Measurements from ENCODE around the gene HELLS.
"Not testable (repeated sequence)": the region's sequence is repeated elsewhere in the genome, so short reads cannot be mapped to it uniquely, and the experiment has no call there.

HELLS gene

DNA sequence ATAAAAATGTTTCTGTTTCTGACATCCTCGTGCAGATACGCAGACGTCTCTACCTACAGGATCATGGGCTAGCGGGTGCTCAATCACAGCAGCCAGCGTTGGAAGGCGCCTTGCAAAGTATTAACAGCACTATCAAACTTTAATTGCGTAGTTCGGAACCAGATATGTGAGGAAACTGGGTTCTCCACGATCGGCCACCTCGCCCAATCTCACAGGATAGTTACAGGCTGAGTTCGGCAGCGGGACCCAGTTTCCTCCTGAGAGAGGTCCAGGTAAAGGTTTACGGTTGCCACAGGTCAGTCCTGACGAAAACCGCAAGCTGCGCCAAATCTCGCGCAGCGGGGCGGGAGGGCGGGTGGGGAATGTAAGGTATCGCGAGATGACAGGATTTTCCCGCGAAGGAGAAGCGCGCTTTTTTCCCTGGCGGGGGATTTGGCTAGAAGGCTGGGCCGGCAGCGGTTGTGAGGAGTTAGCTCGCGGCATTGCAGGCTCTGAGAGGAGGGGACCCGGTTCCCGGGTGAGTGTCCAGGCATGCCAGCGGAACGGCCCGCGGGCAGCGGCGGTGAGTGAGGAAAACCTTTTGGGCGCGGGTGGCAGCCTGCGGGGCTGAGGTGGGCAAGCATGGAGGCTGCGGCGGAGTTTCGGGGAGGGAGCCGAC, at the start of gene HELLS:
Gene HELLS, plus strand, starts transcription at position 398 of the 658 bp plus-strand sequence. Its CDS starts 134 bp downstream, at position 532.
- DNase-seq (ENCODE audit: low read depth), result peak; percentile 46

DNA sequence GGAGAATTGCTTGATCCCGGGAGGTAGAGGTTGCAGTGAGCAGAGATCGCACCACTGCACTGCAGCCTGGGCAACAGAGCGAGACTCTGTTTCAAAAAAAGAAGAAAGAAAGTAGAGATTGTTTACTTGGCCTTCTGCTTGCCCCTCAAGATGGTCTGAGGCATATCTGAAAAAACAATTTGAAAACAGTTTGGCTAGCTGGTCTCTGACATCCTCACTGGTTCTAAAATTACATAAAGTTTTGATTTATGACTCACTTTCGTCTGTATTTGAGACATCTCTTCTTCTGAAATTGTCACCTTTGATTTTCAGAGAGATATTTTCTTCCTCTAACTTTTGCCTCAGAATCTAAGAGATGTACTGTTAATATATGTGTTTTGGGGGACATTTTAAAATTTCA, 49.6 kb upstream of the HELLS start:
- DNase-seq (ENCODE audit: low read depth), result no peak

DNA sequence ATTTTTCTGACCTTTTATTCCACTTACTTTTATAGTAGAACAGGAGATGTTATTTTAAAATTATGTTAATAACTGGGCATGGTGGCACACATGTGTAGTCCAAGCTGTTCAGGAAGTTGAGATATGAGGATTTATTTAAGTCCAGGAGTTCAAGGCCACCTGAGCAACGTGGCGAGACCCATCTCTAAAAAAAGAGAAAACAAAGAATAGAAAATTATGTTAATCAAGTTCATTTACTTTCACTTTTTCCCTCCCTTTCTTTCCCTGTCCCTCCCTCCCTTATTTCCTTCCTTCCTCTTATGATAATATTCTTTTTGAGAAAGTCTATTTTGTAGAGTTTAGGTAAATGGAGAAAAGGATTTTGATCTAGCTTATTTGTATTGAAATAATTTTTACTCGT, 48.9 kb upstream of the HELLS start:
- no peak for DNase-seq (ENCODE audit: low read depth)

GRCh38 chr10:94500063-94500462, 45.5 kb upstream of the HELLS start:
- DNase-seq (ENCODE audit: low read depth), result no peak

DNA sequence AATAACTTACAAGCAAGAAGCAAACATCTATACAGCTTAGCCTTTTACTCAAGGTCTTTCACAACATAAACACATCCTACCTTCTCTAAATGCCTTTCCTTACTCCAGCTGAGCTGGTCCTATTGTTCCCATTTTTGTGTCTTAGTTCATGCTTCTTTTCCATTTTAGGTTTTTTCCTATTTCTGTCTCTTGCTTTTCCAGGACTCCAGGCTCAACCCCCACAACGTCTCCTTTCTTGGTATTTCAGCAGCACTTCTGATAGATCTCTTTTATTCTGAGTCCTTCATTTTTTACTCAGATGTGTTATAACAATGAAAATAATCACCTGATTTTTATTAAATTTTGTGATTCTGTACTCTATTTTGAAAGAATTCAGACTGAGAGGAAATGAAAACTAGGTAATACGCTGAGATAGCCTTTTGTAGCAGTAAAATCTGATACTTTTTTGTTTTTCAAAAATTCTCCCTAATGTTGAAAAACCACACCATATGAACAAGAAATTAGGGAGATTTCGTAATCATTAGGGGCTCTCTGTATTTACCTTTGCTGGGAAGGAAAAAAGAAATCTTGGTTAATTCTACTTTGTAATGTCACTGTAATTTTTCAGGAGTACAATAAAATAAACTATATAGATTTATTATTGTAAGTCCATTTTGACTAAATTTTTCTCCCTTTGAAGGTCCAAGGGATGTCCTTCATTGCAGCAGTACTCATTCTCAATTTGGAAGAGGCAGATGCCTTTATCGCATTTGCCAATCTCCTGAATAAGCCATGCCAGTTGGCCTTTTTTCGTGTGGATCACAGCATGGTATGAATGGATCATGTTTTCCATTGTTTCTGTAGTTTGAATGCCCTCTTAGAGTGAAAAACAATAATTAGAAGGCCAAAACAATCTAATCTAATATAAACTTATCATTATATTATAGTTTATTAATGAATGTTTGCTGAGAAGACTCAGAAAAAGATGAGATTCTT, 24.0 kb upstream of the HELLS start:
- no peak for DNase-seq (ENCODE audit: low read depth)

DNA sequence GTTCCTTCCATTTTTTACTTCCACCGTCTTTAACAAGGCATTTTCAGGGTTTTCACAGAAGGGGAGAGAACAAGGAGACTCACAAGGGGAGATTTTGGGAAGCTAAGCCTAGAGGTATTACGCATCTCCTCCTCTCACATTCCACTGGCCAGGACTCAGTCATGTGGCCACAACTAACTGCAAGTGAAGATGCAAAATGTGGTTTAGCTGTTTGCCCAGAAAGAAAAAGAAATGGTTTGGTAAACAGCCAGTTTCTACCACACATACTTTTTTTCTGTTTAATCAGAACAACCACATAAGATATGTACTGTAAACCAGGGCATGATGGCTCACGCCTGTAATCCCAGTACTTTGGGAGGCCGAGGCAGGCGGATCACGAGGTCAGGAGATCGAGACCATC, 21.4 kb upstream of the HELLS start:
- no peak for DNase-seq (ENCODE audit: low read depth)

GRCh38 chr10:94524711-94525110, 20.9 kb upstream of the HELLS start:
- DNase-seq (ENCODE audit: low read depth), result no peak

GRCh38 chr10:94531550-94531949, 14.0 kb upstream of the HELLS start:
- not testable (repeated sequence) for DNase-seq (ENCODE audit: low read depth)

GRCh38 chr10:94533027-94533426, 12.6 kb upstream of the HELLS start:
- no peak for DNase-seq (ENCODE audit: low read depth)

- not testable (repeated sequence) for DNase-seq (ENCODE audit: low read depth)
Measured at GRCh38 chr10:94542282-94542681, 3.3 kb upstream of the HELLS start.

DNA sequence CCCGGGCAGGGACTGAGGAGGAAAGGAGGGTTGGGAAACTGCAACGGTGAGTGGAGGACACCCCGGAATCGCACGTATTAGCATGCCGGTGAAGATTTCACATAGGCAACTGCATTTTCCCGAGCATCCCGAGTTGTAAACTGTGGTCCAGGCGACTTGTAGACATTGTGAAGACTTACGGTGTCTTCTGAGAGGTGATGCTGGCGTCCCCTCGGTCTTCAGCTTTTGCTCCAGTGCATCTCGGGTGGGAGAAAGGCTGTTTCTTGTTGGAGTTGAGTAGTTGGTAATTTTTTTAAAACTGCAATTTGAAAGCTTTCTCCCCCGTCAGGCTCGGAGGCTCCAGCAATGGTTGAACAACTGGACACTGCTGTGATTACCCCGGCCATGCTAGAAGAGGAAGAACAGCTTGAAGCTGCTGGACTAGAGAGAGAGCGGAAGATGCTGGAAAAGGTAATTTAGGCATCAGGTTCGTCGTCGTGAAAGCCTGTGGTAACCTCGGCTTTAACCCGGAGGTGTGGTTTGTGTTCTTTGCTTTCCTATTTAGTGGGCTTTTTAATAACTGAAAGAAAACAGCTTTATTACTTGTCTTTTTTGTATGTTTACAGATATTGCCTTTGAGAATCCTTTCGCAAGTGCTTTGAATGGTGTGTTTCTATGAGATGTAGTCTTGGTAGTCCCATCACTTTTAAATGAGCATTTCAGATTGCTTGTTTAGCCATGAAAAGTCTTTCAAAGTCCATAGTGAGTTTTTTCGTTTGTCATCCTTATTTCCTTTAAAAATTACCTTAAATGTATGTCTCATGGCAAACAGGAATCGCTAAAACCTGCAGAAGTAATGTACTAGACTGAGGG, 687 bp downstream of the HELLS start:
- DNase-seq (ENCODE audit: low read depth), result no peak

DNA sequence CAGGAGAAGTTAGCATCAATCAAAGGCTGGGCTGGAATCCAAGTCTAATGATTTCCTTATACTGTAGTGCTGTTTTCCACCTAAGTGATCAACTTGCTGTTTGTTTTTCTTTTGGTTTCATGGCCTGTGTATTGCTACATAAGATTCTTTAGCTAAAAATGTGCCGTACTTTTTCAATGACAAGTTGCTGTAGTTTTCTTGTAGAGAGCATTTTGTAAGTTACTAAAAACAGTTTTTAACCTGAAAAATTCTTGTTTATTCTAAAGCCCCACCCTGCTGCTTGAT, 1.3 kb downstream of the HELLS start:
- no peak for DNase-seq (ENCODE audit: low read depth)

GRCh38 chr10:94549221-94549620, 3.6 kb downstream of the HELLS start:
- no peak for DNase-seq (ENCODE audit: low read depth)

GRCh38 chr10:94567714-94568307, 22.2 kb downstream of the HELLS start:
- not testable (repeated sequence) for DNase-seq (ENCODE audit: low read depth)

- DNase-seq (ENCODE audit: low read depth), result no peak
Measured at GRCh38 chr10:94571081-94571480, 25.5 kb downstream of the HELLS start.

- no peak for DNase-seq (ENCODE audit: low read depth)
Measured at GRCh38 chr10:94571528-94571927, 25.9 kb downstream of the HELLS start.

- no peak for DNase-seq (ENCODE audit: low read depth)
Measured at GRCh38 chr10:94578790-94579189, 33.2 kb downstream of the HELLS start.

GRCh38 chr10:94583124-94583523, 37.5 kb downstream of the HELLS start:
- no peak for DNase-seq (ENCODE audit: low read depth)

GRCh38 chr10:94591461-94592205, 46.0 kb downstream of the HELLS start:
- no peak for DNase-seq (ENCODE audit: low read depth)

DNA sequence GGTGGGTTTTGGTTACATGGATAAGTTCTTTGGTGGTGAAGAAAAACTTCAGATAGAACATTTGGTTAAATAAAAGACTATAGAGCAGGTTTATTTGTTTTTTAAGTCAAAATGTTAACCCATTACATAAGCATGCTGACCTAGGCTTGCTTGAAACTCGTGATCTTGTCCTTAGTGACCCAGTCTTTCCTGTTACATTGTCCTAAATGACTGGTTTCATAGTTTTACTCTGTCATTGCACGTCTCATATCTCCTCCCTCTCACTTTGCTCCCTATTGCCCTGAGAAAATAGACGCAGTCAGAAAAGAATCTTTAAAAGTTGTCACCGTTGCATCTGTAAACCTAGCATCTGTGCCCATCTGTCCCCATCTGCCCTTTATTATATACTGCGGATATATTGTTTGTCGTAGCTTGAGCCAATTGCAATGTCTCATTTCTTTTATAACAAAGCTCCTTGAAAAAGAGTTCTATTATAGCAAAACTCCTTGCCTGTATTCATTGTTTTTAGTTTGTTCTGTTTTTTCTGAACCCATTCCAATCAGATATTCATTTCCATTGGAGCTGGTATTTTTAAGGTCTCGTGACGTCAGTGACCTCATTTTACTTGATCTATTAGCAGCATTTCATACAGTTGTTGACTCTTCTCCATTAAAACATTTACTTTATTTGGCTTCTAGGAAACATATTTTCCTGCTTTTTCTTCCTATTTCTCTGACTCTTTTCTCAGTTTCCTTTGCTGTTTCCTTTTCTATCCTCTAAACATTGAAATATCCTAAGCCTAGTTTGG, 57.3 kb downstream of the HELLS start:
- no peak for DNase-seq (ENCODE audit: low read depth)

GRCh38 chr10:94607111-94607510, 61.5 kb downstream of the HELLS start:
- no peak for DNase-seq (ENCODE audit: low read depth)
